ENCODE data around the gene PPM1J.
A peak's percentile ranks its signal among the peaks of the same experiment; 100 is the strongest.
"Not testable (repeated sequence)": the region's sequence is repeated elsewhere in the genome, so short reads cannot be mapped to it uniquely, and the experiment has no call there.

Gene PPM1J

GRCh38 chr1:112721966-112722524 lies 6.9 kb upstream of the PPM1J start:
- no peak for FAIRE-seq

DNA sequence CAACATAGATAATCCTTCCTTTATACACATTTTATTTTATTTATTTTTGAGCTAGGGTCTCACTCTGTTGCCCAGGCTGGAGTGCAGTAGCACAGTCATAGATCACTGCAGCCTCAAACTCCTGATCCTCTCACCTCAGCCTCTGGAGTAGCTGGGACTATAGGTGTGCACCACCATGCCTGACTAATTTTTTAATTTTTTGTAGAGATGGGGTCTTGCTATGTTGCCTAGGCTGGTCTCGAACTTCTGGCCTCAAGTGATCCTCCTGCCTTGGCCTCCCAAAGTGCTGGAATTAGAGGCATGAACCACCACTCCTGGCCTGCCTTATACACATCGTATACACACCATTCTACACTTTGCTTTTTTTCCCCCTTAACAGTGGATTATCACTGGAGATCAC lies 6.2 kb upstream of the PPM1J start:
- not testable (repeated sequence) for FAIRE-seq

- no peak for FAIRE-seq
These were observed 5.7 kb upstream of the PPM1J start for GRCh38 chr1:112720800-112721199.

DNA sequence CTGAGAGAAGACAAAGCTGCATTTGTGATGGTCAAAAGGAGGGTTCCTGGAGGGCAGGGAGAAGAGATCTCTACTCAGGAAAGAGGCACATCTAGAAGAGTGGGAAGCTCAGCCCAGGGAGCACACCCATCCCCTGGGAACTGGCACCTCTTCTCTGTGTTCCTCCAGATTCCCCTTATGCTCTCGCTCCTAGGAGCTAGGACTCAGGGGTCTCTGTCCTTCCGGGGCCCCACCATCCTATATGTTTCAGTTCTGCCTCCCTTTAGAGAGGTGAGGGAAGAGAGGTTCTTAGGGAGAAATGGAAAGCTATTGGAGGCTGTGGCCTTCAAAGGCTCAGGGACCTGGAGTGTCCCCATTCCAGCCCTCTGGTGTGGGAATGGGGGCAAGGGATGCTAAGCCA lies 4.6 kb upstream of the PPM1J start:
- no peak for FAIRE-seq

DNA sequence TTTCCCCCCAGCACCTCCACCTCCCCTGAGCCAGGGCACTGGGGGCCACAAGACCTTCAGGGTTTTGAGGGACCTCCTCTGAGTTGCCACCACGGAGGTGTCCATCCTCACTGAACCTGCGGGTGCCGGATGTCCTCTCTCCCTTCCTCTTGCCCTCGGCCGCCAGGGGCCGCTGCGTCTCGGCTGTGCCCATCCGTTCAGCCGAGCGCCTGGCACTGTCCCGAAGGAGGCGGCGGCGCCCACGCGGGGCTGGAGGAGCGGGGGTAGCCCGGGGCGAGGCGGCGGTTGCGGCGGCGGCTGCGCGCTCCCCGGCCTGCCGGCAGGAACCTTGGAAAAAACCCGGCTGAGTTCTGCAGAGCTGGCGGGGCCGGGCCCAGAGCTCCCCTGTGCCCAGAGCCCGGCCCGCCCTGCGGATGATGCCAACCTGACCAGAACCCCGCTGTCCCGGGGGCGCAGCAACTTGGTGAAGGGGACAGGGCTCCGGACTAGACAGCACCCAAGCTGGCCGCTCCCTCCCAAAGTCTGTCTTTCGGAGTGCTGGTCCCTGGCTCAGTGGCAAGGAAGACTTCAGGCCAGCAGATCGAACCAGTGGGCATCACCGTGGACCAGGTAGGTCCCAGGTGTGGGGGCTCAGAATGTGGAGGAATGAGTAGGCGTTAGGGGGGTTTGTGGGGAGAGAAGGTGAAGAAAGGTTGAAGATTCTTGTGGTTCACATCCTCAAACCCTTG lies 3.7 kb upstream of the PPM1J start:
- no peak for FAIRE-seq

GRCh38 chr1:112717263-112717873 lies 2.2 kb upstream of the PPM1J start:
- no peak for FAIRE-seq

GRCh38 chr1:112716133-112716720 lies 1.1 kb upstream of the PPM1J start:
- FAIRE-seq = peak; percentile 66

DNA sequence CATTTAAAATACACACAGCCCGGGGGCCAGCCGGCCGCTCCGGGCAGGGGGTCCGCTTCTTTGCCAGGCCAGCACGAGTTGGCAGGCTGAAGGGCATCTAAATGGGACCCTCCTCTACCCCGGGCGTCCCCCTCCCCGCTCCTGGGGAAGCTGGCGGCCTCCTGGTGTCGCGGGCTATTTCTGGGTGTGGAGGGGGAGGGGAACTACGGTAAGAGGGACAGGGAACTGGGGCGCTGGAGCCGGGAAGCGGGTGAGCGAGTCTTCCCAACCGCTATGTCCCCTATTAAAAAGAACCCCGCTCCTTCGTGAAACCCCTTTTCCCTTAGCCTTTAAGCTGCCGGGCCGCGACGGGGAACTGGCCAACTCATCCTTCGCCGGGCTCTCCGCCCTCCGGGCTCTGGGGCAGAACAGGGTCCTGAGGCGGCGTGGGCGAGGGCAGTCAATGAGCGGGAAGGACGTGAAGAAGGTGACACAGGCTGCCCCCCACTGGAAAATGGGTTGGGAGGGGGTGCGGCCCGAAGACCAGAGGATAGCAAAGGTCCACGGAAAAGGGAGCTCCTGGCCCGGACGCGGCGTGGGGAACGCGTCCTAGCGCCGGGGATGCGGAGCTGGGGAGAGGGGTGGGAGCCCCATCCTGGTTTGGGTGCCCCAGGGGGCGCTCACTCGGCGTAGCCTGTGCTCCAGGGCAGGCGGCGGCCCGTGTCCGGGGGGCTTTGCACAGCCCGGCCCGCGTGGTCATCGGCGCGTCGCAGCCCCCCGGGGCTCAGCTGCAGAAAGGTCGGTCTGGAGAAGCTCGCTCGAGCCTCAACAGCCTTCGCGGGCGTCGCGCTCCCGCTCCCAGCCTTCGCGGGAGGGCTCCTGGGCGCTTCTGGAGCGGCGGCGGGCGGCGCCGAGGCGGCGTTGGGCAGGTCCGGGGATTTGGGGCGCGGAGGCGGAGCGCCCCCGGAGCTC lies 544 bp downstream of the PPM1J start:
- no peak for FAIRE-seq

GRCh38 chr1:112713466-112714312 lies 1.4 kb downstream of the PPM1J start:
- FAIRE-seq = no peak

- FAIRE-seq = no peak
These were observed 2.4 kb downstream of the PPM1J start for GRCh38 chr1:112712701-112713128.

GRCh38 chr1:112712191-112712590 lies 2.9 kb downstream of the PPM1J start:
- no peak for FAIRE-seq

GRCh38 chr1:112711670-112712069 lies 3.5 kb downstream of the PPM1J start:
- FAIRE-seq = no peak

DNA sequence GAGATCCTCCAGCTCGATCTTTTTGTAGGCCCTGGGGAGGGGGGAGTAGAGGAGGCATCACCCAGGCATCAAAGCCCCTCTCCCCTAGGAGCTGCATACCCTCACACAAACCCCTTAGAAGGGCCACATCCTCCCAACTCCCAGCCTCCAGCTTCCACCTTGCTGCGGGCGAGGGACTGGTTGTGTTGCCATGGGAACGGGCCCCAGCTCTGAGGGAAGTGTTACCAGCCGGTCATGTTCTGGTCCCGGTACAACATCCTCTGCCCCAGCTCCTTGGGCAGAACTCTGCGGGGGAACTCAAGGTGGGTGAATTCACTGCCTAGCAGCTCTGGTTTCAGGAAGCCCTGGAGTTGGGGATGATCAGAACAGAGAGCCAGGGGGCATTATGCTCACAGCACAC lies 4.1 kb downstream of the PPM1J start:
- FAIRE-seq = no peak

GRCh38 chr1:112710586-112710985 lies 4.5 kb downstream of the PPM1J start:
- FAIRE-seq = no peak

GRCh38 chr1:112710159-112710558 lies 5.0 kb downstream of the PPM1J start:
- FAIRE-seq = no peak

- FAIRE-seq = no peak
These were observed 6.6 kb downstream of the PPM1J start for GRCh38 chr1:112708489-112708888.

DNA sequence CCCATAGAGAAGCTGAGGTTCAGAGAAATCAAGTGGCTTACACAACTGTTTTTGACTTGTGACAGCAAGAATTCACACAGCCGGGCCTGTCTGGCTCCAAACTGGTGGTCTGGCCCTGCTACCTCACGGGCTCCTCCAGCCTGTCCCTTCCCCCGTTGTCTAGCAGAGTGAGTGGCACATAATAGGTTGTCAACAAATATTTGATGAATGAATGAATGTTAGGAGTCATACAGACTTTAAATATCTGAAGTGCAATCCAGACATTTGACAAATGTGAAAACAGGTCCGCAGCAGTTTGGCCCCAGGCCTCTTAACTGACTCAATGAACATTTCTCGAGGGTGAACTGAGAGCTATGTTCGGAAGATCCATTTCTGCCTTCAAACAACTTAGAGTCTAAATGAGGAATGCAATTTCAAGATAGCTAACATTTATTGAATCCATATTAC lies 7.1 kb downstream of the PPM1J start:
- FAIRE-seq = no peak

DNA sequence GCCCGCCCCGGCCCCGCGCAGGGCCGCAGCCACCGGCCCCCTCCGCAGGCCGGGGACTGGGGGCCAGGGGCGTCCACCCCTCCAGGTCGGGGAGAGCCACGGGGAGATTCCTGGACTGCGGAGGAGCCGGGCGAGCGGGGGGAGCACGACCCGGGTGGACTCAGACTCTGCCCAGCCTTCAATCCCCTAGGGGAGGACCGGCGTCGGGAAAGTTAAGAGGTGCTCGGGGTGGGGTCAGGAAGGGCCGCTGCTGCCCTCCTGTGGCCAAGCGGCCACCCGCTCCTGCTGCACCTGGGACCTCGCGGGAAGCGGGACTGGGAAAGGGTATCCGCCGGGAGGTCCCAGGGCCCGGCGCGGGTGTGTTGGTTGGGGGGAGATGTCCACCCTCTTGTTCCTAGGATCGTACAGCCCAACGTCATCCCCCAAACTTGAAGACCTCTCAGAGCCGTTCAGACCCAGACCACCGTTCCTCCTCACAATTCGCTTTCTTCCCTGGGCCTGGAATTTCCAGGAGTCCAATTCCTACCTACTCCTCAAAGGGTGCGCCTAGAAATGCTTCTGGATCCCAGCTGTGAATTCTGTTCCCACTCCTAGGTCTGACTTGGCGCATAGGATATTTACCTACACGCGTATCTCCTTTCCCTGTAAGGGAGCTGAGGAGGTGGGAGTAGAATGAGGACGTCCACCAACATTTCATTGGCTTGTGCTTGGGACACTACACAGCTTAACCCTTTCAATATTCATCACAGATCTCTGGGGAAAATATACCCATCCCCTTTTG lies 7.7 kb downstream of the PPM1J start:
- FAIRE-seq = no peak

DNA sequence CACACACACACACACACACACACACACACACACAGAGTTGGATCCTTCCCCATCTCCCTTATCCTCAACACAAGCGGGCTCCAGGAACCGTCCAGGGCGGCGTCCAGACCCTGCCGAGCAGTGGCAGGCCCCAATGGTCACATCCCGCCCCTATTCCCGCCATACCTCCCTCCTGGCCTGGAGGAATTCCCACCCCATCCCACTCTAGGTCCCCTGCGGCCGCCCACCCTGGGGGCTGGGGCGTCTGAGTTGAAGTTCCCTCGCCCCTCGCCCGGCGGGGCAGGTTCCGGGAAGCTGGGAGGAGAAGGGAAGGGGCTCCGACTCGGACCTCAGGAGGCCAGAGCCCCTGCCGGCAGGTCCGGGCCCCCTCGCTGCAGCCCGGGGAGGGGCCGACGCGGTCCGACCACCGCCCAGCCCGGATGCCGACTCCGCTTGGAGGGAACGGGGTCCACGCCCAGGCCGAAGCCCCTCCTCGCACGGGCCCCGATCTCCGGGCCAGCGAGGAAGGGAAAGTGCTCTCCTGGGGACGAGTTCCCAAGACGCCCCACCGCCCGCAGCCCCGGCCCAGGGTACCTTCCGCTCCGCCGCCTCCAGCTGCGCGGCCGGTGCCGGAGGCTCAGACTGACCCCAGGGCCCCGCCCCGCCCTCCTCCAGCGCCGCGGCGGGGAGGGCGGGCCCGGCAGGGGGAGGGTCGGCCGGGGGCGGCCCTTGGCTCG lies 8.5 kb downstream of the PPM1J start, which contains the start of gene RHOC:
Gene RHOC, minus strand, starts transcription at position 623 of the 716 bp plus-strand sequence. CDS start 3,328 bp downstream, outside the sequence.
- FAIRE-seq = no peak
